ENCODE results near the gene BTBD9.
A peak's percentile ranks its signal among the peaks of the same experiment; 100 is the strongest.

Gene BTBD9

GRCh38 chr6:38518511-38519304 is 121.0 kb downstream of the BTBD9 start:
- no peak overlapping the region for H3K4me3 ChIP-seq (ENCODE audit: low read depth, low read length)
- ChIA-PET POLR2A (no interaction called here), CTCF (interaction anchor here (1.1 to 1.5 kb wide), 3 partner anchors 8 to 52 kb away, joined by 3 to 7 read pairs (median 4); no protein-coding TSS in a partner anchor)
- DNase-seq (ENCODE audit: low read depth, low spot score): no peak
- TF ChIP-seq, protein P1, sequence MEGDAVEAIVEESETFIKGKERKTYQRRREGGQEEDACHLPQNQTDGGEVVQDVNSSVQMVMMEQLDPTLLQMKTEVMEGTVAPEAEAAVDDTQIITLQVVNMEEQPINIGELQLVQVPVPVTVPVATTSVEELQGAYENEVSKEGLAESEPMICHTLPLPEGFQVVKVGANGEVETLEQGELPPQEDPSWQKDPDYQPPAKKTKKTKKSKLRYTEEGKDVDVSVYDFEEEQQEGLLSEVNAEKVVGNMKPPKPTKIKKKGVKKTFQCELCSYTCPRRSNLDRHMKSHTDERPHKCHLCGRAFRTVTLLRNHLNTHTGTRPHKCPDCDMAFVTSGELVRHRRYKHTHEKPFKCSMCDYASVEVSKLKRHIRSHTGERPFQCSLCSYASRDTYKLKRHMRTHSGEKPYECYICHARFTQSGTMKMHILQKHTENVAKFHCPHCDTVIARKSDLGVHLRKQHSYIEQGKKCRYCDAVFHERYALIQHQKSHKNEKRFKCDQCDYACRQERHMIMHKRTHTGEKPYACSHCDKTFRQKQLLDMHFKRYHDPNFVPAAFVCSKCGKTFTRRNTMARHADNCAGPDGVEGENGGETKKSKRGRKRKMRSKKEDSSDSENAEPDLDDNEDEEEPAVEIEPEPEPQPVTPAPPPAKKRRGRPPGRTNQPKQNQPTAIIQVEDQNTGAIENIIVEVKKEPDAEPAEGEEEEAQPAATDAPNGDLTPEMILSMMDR (IDR thresholded peaks at IDR 0.05; ENCODE audit: insufficient read depth, low read length, missing control alignments): no peak

GRCh38 chr6:38517005-38517404 is 122.7 kb downstream of the BTBD9 start:
- DNase-seq (ENCODE audit: low read depth, low spot score): no peak
- H3K4me3 ChIP-seq (ENCODE audit: low read depth, low read length): no peak overlapping the region
- ChIA-PET POLR2A (interaction anchor here (1.1 kb wide), 1 partner anchor 64 kb away, joined by 3 read pairs; no protein-coding TSS in a partner anchor), CTCF (interaction anchor here (0.8 to 3.0 kb wide), 3 partner anchors 23 to 483 kb away, joined by 3 to 12 read pairs (median 4); no protein-coding TSS in a partner anchor)
- TF ChIP-seq, protein P1 (IDR thresholded peaks at IDR 0.05; ENCODE audit: insufficient read depth, low read length, missing control alignments): no peak

GRCh38 chr6:38514399-38514798 is 125.3 kb downstream of the BTBD9 start:
- no peak for DNase-seq (ENCODE audit: low read depth, low spot score)
- POLR2A ChIA-PET: no interaction called here
- no peak overlapping the region for H3K4me3 ChIP-seq (ENCODE audit: low read depth, low read length)
- TF ChIP-seq, protein P1 (IDR thresholded peaks at IDR 0.05; ENCODE audit: insufficient read depth, low read length, missing control alignments): no peak
- CTCF ChIA-PET: interaction anchor here (1.0 to 3.0 kb wide), 2 partner anchors 20 to 56 kb away, joined by 4 to 12 read pairs; no protein-coding TSS in a partner anchor

GRCh38 chr6:38512211-38512610 is 127.5 kb downstream of the BTBD9 start:
- no peak overlapping the region for H3K4me3 ChIP-seq (ENCODE audit: low read depth, low read length)
- DNase-seq (ENCODE audit: low read depth, low spot score): no peak
- ChIA-PET CTCF (interaction anchor here (1.1 to 2.5 kb wide), 2 partner anchors 10 to 17 kb away, joined by 3 to 11 read pairs; no protein-coding TSS in a partner anchor), POLR2A (no interaction called here)
- TF ChIP-seq, protein P1 (IDR thresholded peaks at IDR 0.05; ENCODE audit: insufficient read depth, low read length, missing control alignments): no peak

- TF ChIP-seq, protein P1 (IDR thresholded peaks at IDR 0.05; ENCODE audit: insufficient read depth, low read length, missing control alignments): no peak
- POLR2A ChIA-PET: no interaction called here
- DNase-seq (ENCODE audit: low read depth, low spot score): no peak
- CTCF ChIA-PET: interaction anchor here (1.0 to 2.7 kb wide), 7 partner anchors 9 to 476 kb away, joined by 3 to 11 read pairs (median 5); no protein-coding TSS in a partner anchor
- no peak overlapping the region for H3K4me3 ChIP-seq (ENCODE audit: low read depth, low read length)
Measured at GRCh38 chr6:38510205-38510604, 129.5 kb downstream of the BTBD9 start.

DNA sequence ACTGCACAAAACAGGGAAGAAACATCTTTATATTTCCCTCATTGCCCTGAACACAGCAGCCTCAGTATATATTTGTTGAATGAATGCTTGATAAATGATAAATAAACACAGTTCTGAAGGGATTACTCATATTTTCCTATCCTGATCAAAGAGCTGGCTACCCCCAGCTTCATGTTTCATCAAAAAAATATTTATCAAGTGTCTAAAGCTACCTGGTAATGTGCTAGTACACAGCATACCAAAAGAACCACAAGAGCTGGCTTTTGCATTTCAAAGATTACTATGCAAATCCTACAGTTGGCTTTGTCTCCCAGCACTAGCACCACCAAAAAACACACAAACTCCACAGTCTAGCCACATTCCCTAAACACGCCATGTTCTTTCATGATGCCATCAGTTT is 130.0 kb downstream of the BTBD9 start:
- CTCF ChIA-PET: interaction anchor here (1.0 to 2.7 kb wide), 5 partner anchors 11 to 475 kb away, joined by 3 to 9 read pairs (median 7); no protein-coding TSS in a partner anchor
- POLR2A ChIA-PET: no interaction called here

More for the DNA sequence above, 130.0 kb downstream of the BTBD9 start:
- DNase-seq (ENCODE audit: low read depth, low spot score): peak; percentile 42
- no peak overlapping the region for H3K4me3 ChIP-seq (ENCODE audit: low read depth, low read length)
- TF ChIP-seq, protein P1 (IDR thresholded peaks at IDR 0.05; ENCODE audit: insufficient read depth, low read length, missing control alignments): no peak

All from AG04449 (cell line).